HG03558 (cell line): ENCODE data around the gene LURAP1L.

Source experiments
- ATAC-seq: cut with Tn5 transposase; IDR thresholded peaks from one replicate; pipeline ENCODE4 v1.9.1; 2021; ENCODE audit warnings: moderate number of reproducible peaks; ENCODE audit not compliant: unreplicated experiment; ENCODE audit errors: extremely low read depth

LURAP1L gene

GRCh38 chr9:12775679-12776512 lies 1.1 kb downstream of the LURAP1L start:
- peak; percentile 41 for ATAC-seq

DNA sequence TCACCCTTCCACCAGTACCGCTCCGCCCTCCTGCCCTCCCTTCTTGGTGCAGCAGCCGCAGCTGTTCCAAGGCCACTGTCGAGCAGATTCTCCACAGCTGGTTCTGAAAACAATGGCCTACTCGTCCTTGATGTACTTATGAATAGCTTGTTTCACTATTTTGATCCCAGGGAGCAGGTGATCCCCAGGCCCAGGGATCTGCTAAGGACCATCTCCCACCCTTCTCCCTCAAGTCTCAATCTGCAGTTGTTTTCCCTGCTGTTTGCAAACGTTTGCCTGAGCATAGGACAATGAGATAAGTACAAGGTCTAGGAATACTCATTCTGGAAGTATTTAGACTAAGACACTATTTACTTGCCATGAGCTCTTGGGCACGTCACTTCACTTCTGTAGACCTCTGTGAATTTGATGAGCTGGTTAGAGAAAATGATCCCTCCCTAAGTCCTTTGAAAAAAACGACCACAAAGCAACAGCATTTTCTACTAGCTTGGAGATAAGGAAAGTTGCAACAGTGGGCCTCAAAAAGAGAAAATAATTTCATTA lies 1.8 kb downstream of the LURAP1L start:
- ATAC-seq: no peak

- ATAC-seq: no peak
Measured at GRCh38 chr9:12777121-12778022, 2.6 kb downstream of the LURAP1L start.

DNA sequence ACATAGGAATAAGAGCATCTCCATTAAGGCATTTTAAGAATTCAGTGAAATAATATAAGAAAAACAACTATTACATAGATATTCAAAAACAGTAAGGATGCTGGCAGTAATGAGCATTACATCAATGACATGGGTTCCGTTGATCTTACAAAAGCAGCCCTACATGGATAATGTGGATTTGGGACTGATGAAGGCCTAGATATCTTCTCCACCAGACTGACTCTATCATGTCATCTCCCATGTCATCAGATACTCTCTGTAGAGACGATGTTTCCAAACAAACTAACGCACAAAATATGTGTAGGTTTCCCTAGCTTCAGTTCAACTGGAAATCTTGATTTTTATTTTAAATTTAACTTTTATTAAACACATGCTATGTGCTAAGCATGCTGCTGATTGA lies 3.6 kb downstream of the LURAP1L start:
- ATAC-seq: no peak

DNA sequence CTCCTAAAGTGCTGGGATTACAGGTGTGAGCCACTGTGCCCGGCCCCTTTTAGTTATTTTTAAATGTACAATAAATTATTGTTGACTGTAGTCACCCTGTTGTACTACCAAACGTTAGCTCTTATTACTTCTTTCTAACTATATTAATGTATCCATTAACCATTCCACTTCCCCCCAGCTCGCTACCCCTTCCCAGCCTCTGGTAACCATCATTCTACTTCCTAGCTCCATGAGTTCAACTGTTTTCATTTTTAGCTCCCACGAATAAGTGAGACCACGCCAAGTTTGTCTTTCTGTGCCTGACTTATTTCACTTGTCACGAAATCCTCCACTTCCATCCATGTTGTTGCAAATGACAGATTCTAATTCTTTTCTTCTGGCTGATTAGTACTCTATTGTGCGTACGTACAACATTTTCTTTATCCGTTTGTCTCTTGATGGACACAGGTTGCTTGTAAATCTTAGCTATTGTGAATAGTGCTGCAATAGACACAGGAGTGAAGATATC lies 6.5 kb downstream of the LURAP1L start:
- ATAC-seq: no peak

DNA sequence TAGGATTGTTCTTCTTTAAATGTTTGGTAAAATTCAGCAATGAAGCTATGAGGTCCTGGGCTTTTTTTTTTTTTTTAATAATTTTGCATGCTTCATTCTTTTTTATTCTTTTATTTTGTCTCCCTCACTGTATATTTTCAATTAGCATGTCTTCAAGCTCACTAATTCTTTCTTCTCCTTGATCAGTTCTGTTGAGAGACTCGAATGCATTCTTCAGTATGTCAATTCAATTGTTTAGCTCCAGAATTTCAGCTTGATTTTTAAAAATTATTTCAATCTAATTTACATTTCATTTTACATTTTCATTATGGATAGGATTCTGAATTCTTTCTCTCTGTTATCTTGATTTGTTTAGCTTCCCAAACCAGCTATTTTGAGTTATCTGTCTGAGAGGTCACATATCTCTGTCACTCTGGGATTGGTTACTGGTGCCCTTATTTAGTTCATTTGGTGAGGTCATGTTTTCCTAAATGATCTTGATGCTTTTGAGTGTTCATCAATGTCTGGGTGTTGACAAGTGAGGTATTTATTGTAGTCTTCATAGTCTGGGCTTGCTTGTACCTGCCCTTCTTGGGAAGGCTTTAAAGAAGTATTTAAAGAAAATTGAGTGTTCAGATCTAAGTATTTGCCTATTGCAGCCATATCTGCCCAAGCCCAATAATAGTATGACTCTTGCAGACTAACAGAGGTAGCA lies 9.1 kb downstream of the LURAP1L start:
- ATAC-seq: no peak

DNA sequence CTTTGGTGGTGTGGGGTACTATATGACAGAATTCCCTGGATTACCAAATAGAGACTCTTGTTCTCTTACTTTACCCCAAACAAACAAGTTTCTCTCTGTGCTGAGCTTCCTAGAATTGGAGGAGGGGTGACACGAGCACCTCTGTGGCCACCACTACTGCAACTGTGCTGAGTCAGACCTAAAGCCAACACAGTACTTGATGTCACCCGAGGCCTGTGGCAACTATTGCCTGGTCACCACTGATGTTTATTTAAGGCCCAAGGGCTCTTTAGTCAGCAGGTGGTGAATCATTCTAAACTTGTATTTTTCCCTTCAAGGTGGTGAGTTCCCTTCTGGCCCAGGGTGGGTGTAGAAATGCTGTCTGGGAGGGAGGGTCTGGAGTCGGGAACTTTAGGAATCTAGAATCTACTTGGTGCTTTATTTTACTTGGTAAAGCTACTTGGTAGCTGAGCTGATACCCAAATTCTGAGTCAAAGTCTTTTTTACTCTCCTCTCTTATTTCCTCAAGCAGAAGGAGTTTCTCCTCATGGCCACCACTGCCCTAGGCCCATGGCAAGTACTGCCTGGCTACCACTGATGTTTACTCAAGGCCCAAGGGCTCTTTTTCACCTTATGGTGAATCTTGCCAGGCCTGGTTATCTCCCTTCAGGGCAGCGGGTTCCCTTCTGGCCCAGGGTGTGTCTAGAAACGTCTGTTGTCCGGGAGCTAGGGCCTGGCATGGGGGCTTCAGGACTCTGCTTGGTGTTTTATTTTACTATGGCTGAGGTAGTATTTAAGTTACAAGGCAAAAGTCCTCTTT lies 9.8 kb downstream of the LURAP1L start:
- ATAC-seq: no peak

DNA sequence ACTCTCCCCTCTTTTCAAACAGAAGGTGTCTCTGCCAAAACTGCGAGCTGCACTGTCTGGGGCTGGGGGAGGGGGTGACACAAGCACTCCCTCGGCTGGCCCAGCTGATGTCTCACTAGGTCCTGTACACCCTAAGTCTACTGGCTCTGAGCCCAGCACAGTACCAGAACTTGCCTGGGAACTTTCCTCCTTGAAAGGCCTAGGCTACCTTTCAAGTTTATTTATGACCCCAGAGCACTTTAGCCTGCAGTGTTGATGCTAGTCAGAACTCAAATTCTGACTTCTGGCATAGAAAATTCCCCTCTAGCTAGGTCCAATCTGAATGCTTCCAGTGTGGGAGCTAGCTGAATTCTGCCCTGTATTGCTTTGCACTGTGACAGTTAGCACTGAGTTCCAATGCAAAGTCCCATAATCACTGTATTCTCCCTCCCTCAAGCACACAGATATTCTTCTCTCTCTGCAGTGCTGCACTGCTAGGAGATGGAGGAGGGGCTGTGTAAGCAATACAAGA lies 10.5 kb downstream of the LURAP1L start:
- no peak for ATAC-seq

DNA sequence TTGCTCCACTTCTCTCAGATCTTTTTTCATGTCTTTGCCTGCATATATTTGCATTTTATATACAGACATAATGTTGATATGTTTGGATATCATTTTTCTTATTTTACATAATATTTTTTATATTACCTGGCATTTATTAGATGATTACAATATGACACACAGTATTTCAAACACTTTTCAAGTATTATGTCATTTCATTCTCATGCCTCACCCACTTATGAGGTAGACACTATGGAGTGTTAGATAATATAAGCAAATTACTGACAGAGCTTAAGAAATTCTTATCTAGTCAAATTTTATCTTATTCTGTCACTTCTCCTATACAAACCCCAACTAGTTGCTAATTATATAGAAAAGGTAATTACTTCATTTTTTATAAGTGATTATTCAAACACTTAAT lies 11.1 kb downstream of the LURAP1L start:
- no peak for ATAC-seq

DNA sequence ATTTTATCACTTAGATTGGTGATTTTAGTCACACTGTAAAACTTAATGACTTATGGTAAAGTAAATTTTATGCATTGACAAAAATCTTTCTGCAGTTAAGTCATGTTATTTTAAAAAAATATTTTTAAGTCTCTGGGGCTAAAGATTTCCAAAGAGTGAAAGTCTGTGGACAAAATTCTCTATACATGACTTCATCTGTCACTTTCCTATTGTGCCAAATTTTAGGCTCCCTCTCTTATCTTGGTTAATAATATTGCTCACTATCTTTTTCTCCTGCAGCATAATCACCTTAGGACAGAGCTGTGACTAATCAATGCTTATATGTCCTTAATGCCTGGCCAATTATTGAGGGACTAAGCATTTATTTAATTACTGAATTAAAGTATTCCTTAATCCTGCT lies 15.2 kb downstream of the LURAP1L start:
- no peak for ATAC-seq

- no peak for ATAC-seq
Measured at GRCh38 chr9:12790883-12791282, 16.1 kb downstream of the LURAP1L start.

DNA sequence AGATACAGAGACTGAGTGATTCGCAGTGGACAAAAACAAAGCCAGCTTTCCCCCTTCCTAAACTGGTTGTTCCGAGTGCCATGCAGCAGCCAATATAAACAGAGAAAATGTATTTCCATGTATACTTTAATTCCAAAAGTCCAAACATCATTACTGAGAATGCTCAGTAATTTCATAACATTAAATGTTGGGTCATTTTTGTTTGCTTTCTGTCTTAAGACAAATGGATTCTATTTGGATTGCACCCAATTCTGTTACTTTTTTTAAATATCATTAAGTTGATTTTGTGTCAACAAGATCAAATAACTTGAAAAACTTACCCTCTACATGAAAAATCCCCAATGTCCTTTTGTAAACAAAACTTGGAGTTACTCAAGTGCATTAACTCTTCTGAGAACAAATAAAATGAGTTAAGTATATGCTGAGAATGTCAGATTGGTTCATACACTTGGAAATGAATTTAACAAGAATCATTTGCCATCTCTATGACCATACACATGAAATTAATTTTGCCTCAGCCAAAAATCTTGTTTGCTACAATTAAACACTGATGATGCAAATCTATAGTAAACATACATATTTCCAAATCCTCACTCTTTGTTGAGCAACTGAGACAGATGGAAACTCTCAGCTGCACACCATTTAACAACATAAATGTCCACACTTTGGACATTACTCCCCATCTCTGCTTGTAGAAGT lies 19.4 kb downstream of the LURAP1L start:
- no peak for ATAC-seq

- ATAC-seq: no peak
Measured at GRCh38 chr9:12796601-12797000, 21.8 kb downstream of the LURAP1L start.

GRCh38 chr9:12797037-12797436 lies 22.2 kb downstream of the LURAP1L start:
- ATAC-seq: no peak

GRCh38 chr9:12798066-12798770 lies 23.4 kb downstream of the LURAP1L start:
- no peak for ATAC-seq

DNA sequence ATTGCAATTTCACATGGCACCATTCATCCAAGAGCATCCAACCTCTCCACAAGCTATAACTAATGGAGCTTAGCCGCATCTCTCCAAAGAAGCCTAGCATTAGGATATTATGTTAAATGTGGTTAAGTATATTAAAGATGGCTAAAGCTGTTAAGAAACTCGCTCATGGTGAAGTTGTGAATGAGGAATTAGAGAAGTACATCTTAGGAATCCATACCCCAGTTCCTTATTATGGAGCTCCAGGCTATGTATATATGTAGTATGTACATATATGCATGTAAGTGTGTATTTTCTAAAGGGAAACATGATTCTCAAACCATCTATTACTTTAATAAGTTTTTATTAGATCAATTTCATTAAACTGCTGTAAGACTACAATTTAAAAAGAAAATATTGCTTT lies 26.4 kb downstream of the LURAP1L start:
- ATAC-seq: no peak

- ATAC-seq: no peak
Measured at GRCh38 chr9:12801663-12802062, 26.8 kb downstream of the LURAP1L start.

DNA sequence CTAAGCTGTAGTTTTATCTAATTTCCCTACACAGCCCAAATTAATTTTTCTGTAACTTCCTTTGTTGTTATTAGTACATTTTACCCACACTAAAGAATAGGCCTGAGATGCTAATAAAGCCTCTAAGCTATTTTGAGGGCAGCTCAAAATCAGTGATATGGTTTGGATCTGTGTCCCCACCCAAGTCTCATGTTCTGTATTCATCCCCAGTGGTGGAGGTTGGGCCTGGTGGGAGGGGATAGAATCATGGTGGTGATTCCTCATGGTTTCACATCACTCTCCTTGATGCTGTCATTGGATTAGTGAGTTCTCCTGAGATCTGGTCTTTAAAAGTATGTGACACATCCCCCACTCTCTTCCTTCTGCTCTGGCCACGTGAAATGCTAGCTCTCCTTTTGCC lies 27.3 kb downstream of the LURAP1L start:
- ATAC-seq: no peak
